A549 (cell line): Measurements from ENCODE around the gene SLC38A4. TPM values are rescaled to one million over a fixed set of nuclear protein-coding genes. Genes with fewer than 3 reads are reported as not detected.

Source experiments
- ATAC-seq, 2 experiments: fragments of 200-7000 bp in 1 of 2; fragments of >200 bp in 1 of 2; cut with Nextera tagmentation in 1 of 2; cut with Tn5 transposase in 1 of 2; 3 replicates each; pipeline versions ENCODE4 v1.8.0 to v1.9.1; 2018 to 2020; ENCODE audit warnings: mild to moderate bottlenecking in 1 of 2, moderate library complexity in 1 of 2
- CTCF ChIA-PET: fragments of 300-600 bp; sonication (Branson Sonifier 250); formaldehyde crosslinking; extraction: SDS; loops from one replicate; lab custom pipeline; 2021; ENCODE audit warnings: antibody characterized with exemption, inconsistent platforms; lab: Yijun Ruan, JAX
- POLR2A ChIA-PET: fragments of 350-600 bp; formaldehyde crosslinking; extraction: SDS; loops from one replicate; lab custom pipeline; 2021; ENCODE audit warnings: antibody characterized with exemption, inconsistent platforms; lab: Yijun Ruan, JAX
- DNase-seq, 2 experiments: peaks; one replicate each; pipeline versions ENCODE4 v3.0.0 to v3.0.0-alpha.2; 2011 to 2016; ENCODE audit warnings: low read depth in 1 of 2, low spot score in 1 of 2
- FAIRE-seq: peaks from 2 replicates; lab custom pipeline; 2011; peaks lifted over from hg19 to GRCh38; lab: Jason Lieb, UNC
- H3K27ac ChIP-seq, 2 experiments: fragments of >200 bp; sonication (Bioruptor Twin); formaldehyde crosslinking; 3 replicates each; pipeline ENCODE4 v1.5.1; 2016 to 2017
- H3K4me1 ChIP-seq: fragments of >200 bp; sonication (Bioruptor Twin); formaldehyde crosslinking; 3 replicates; pipeline ENCODE4 v1.6.1; 2016
- H3K4me2 ChIP-seq: fragments of >200 bp; sonication (Bioruptor Twin); formaldehyde crosslinking; 3 replicates; pipeline ENCODE4 v1.6.1; 2016
- H3K4me3 ChIP-seq: fragments of >200 bp; sonication (Bioruptor Twin); formaldehyde crosslinking; 3 replicates; pipeline ENCODE4 v1.5.1; 2016
- H3K9me3 ChIP-seq: fragments of >200 bp; sonication (Bioruptor Twin); formaldehyde crosslinking; 3 replicates; pipeline ENCODE4 v1.6.1; 2016
- BHLHE40 ChIP-seq: IDR thresholded peaks from 2 replicates; pipeline ENCODE4 v1.6.1; 2012; ENCODE audit warnings: low read depth, low read length, inconsistent platforms
- CBX2 ChIP-seq: fragments of 200-600 bp; sonication (generic); IDR thresholded peaks from 2 replicates; pipeline ENCODE4 v1.6.1; 2016; ENCODE audit warnings: low read depth, mild to moderate bottlenecking, borderline replicate concordance
- CHD2 ChIP-seq: fragments of 150-350 bp; IDR thresholded peaks from 2 replicates; pipeline ENCODE4 v1.6.1; 2014; ENCODE audit warnings: low read length; ENCODE audit not compliant: partially characterized antibody
- CHD4 ChIP-seq: fragments of 200-600 bp; sonication (generic); IDR thresholded peaks from 2 replicates; pipeline ENCODE4 v1.6.1; 2016; ENCODE audit warnings: antibody characterized with exemption, mild to moderate bottlenecking, borderline replicate concordance
- CTCF ChIP-seq: fragments of >200 bp; sonication (Bioruptor Twin); formaldehyde crosslinking; IDR thresholded peaks from 3 replicates; pipeline ENCODE4 v1.5.1; 2016
- EHF ChIP-seq: fragments of 250-450 bp; sonication (Bioruptor Pico); IDR thresholded peaks from 2 replicates; pipeline ENCODE4 v1.5.0; 2020; ENCODE audit warnings: mild to moderate bottlenecking
- EHMT2 ChIP-seq: fragments of 200-600 bp; sonication (generic); IDR thresholded peaks from 2 replicates; pipeline ENCODE4 v1.6.1; 2016; ENCODE audit warnings: antibody characterized with exemption, low read depth, mild to moderate bottlenecking, moderate library complexity
- ESRRA ChIP-seq: fragments of 150-350 bp; IDR thresholded peaks from 2 replicates; pipeline ENCODE4 v1.6.1; 2014; ENCODE audit warnings: mild to moderate bottlenecking, low read length, borderline replicate concordance
- FOSL2 ChIP-seq, 2 experiments: fragments of 450-650 bp in 1 of 2; fragments of >200 bp in 1 of 2; sonication (Bioruptor Twin) in 1 of 2; formaldehyde crosslinking; IDR thresholded peaks; 2 replicates each; pipeline versions ENCODE4 v1.5.0 to v1.6.1; 2016 to 2020; ENCODE audit warnings: mild to moderate bottlenecking in 1 of 2, moderate library complexity in 1 of 2
- FOXS1 ChIP-seq: fragments of 250-450 bp; sonication (Bioruptor Pico); IDR thresholded peaks from 2 replicates; pipeline ENCODE4 v1.5.0; 2020; ENCODE audit warnings: mild to moderate bottlenecking, moderate library complexity
- GATA3 ChIP-seq: IDR thresholded peaks from 2 replicates; pipeline ENCODE4 v1.6.1; 2012; ENCODE audit warnings: borderline replicate concordance
- HOXB13 ChIP-seq: fragments of 250-450 bp; sonication (Bioruptor Pico); IDR thresholded peaks from 2 replicates; pipeline ENCODE4 v1.5.0; 2020; ENCODE audit warnings: low read depth, mild to moderate bottlenecking, moderate library complexity
- JUN ChIP-seq, 2 experiments: fragments of >200 bp; sonication (Bioruptor Twin); formaldehyde crosslinking; IDR thresholded peaks; 2 replicates in 1 of 2; 3 replicates in 1 of 2; pipeline ENCODE4 v1.6.1; 2016 to 2017
- JUNB ChIP-seq: fragments of >200 bp; sonication (Bioruptor Twin); formaldehyde crosslinking; IDR thresholded peaks from 2 replicates; pipeline ENCODE4 v1.6.1; 2016
- MAFK ChIP-seq: fragments of 450-650 bp; IDR thresholded peaks from 2 replicates; pipeline ENCODE4 v1.6.1; 2014; ENCODE audit not compliant: partially characterized antibody
- MYC ChIP-seq: IDR thresholded peaks from 2 replicates; pipeline ENCODE4 v1.6.1; 2012; ENCODE audit warnings: mild to moderate bottlenecking, inconsistent platforms, low read length, improper control_type of control experiment, borderline replicate concordance
- NPAS2 ChIP-seq: fragments of 250-450 bp; sonication (Bioruptor Pico); IDR thresholded peaks from 2 replicates; pipeline ENCODE4 v1.8.0; 2022; ENCODE audit warnings: mild to moderate bottlenecking, moderate library complexity, borderline replicate concordance
- POLR2AphosphoS2 ChIP-seq: conservative IDR thresholded peaks from 2 replicates; pipeline ENCODE4 v1.6.1; 2012; ENCODE audit warnings: low read length, improper control_type of control experiment, inconsistent platforms
- RAD21 ChIP-seq, 2 experiments: fragments of >200 bp in 1 of 2; sonication (Bioruptor Twin) in 1 of 2; formaldehyde crosslinking in 1 of 2; IDR thresholded peaks in 1 of 2; conservative IDR thresholded peaks in 1 of 2; 2 replicates in 1 of 2; 3 replicates in 1 of 2; pipeline ENCODE4 v1.6.1; 2012 to 2018; ENCODE audit warnings: inconsistent platforms in 1 of 2
- RCOR1 ChIP-seq: fragments of 150-350 bp; IDR thresholded peaks from 2 replicates; pipeline ENCODE4 v1.6.1; 2014; ENCODE audit warnings: antibody characterized with exemption, low read length, low read depth
- RFX5 ChIP-seq: fragments of 450-650 bp; IDR thresholded peaks from 2 replicates; pipeline ENCODE4 v1.7.1; 2014; ENCODE audit warnings: antibody characterized with exemption, mild to moderate bottlenecking, moderate library complexity
- SREBF2 ChIP-seq: fragments of 450-650 bp; IDR thresholded peaks from 2 replicates; pipeline ENCODE4 v1.6.1; 2014; ENCODE audit warnings: mild to moderate bottlenecking, moderate library complexity
- TFCP2L1 ChIP-seq: fragments of 250-450 bp; sonication (Bioruptor Pico); IDR thresholded peaks from 2 replicates; pipeline ENCODE4 v1.5.0; 2021; ENCODE audit warnings: mild to moderate bottlenecking
- TP53 ChIP-seq: fragments of 250-450 bp; sonication (Bioruptor Pico); IDR thresholded peaks from 2 replicates; pipeline ENCODE4 v1.5.0; 2021; ENCODE audit warnings: mild to moderate bottlenecking, moderate library complexity
- ZNF302 ChIP-seq: fragments of 250-450 bp; sonication (Bioruptor Pico); IDR thresholded peaks from 2 replicates; pipeline ENCODE4 v1.9.0; 2021; ENCODE audit warnings: inconsistent platforms, mild to moderate bottlenecking, moderate library complexity
- WGBS: methylation state at CpG from one replicate; pipeline ENCODE4 v1.1.6; 2017; ENCODE audit errors: missing lambda C conversion rate; 5-methylcytosine and 5-hydroxymethylcytosine counted together
- polyA plus RNA-seq, 4 experiments: library from polyadenylated mRNA; depleted of rRNA in 3 of 4; stranded (reverse); fragments of >200 nt; fragmentation: RNase III in 1 of 4; extraction: RNeasy Plus Mini Kit Qiagen cat#74134 plus additional on column Dnase treatment in 1 of 4; gene quantifications; 2 replicates in 3 of 4; 3 replicates in 1 of 4; pipeline ENCODE4 v1.2.3, GENCODE V29; 2011 to 2017

SLC38A4 gene
- polyA plus RNA-seq, 2 of the 4 experiments (the other 2 are of a cell fraction): 0.09 to 0.30 TPM

DNA sequence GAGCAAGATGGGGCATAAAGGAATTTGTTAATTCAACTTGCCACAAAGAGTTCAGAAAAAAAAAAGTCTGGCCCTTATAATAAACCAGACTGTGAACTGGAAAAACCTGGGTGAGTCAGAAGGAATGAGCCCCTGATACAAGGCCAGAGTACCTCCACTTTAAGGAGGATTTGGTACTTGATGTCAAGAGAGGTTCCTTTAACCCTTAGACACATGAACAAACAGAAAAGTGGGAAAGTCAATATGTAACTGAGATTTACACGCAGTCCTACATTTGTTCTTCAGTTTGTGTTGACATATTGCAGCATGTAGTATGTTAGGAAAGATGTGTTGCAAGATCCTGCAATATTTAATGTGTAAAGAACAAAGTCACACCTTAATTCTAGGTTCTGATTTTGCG, 14.2 kb upstream of the SLC38A4 start:
- POLR2A ChIA-PET: no interaction called here
- DNase-seq: no peak
- no peak overlapping the region for H3K27ac ChIP-seq
- FAIRE-seq: no peak
- CTCF ChIA-PET: no interaction called here
- H3K4me3 ChIP-seq: no peak overlapping the region
- TF ChIP-seq JUN (IDR thresholded peaks at IDR 0.05) (no peak), BHLHE40 (no peak), FOXS1 (no peak), RCOR1 (no peak), ESRRA (no peak), TFCP2L1 (no peak), EHF (no peak)
- no peak overlapping the region for H3K4me2 ChIP-seq
- H3K9me3 ChIP-seq: no peaks in the 10 kb centered on the region
- H3K4me1 ChIP-seq: no peaks in the 10 kb centered on the region
- WGBS: 2% methylated on average over 2 of the region's 2 CpGs
- no peak for ATAC-seq

DNA sequence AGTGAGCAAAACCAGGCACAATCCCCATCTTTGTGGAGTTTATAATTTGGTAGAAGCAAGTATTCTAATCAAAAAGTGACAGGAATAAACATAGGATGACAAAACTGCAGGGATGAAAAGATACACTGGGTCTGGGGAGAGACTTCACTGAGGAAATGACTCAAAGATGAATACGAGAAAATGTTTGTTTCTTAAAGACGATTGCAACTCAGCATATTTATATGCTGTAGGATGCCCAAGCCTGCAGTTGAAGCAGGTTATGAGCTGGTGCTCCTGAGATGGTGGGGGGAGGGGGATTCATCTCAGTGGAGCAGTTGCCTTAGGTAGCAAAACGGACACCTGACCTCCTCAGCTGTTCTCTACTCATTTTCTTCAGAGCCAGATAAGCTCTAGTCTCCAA, 13.4 kb upstream of the SLC38A4 start:
- DNase-seq (no peak), FAIRE-seq (no peak), ATAC-seq (no peak)
- Histone ChIP-seq H3K4me3 (no peak overlapping the region), H3K4me1 (no peaks in the 10 kb centered on the region), H3K27ac (no peak overlapping the region), H3K4me2 (no peak overlapping the region), H3K9me3 (no peaks in the 10 kb centered on the region)
- ChIA-PET CTCF (interaction anchor here (0.5 kb wide), 1 partner anchor 21 kb away, joined by 3 read pairs; no protein-coding TSS in a partner anchor), POLR2A (no interaction called here)
- TF ChIP-seq MAFK (peak; percentile 16), GATA3 (no peak), RCOR1 (no peak)
- 13% methylated on average over 3 of the region's 3 CpGs for WGBS

GRCh38 chr12:46835785-46836184, 10.0 kb upstream of the SLC38A4 start:
- Histone ChIP-seq H3K4me3 (no peak overlapping the region), H3K4me1 (no peaks in the 10 kb centered on the region), H3K27ac (no peak overlapping the region), H3K9me3 (no peaks in the 10 kb centered on the region), H3K4me2 (no peak overlapping the region)
- POLR2A ChIA-PET: no interaction called here
- no peak for DNase-seq
- no peak for FAIRE-seq
- no peak for ATAC-seq
- WGBS: 4% methylated on average over 1 of the region's 1 CpG
- no peak for TF ChIP-seq RCOR1
- CTCF ChIA-PET: no interaction called here

GRCh38 chr12:46832130-46832704, 6.4 kb upstream of the SLC38A4 start:
- no peak for ATAC-seq
- DNase-seq: no peak
- POLR2A ChIA-PET: no interaction called here
- TF ChIP-seq FOSL2 (IDR thresholded peaks at IDR 0.05) (no peak), FOSL2 (CRISPR knock-in tag; IDR thresholded peaks at IDR 0.05) (no peak), POLR2AphosphoS2 (no peak), JUNB (no peak), HOXB13 (CRISPR knock-in tag) (no peak), SREBF2 (no peak), NPAS2 (no peak), FOXS1 (no peak), CHD4 (no peak), CTCF (no peak), BHLHE40 (no peak), TP53 (CRISPR knock-in tag) (no peak), RFX5 (no peak), RAD21 (conservative IDR thresholded peaks at IDR 0.05 in 1 of 2, IDR thresholded peaks at IDR 0.05 in 1 of 2) (no peak), CHD2 (no peak), EHMT2 (no peak), ZNF302 (no peak), CBX2 (no peak), TFCP2L1 (no peak), MYC (no peak)
- TF ChIP-seq, all 56 proteins: peak for 0
- no peak overlapping the region; the same call in 2 of the 3 replicates for H3K4me3 ChIP-seq
- FAIRE-seq: no peak
- no peak overlapping the region for H3K27ac ChIP-seq
- 72% methylated on average over 16 of the region's 16 CpGs for WGBS
- no peak overlapping the region; the same call in 1 of the 3 replicates for H3K4me2 ChIP-seq
- H3K9me3 ChIP-seq: no peaks in the 10 kb centered on the region
- CTCF ChIA-PET: no interaction called here
- H3K4me1 ChIP-seq: no peaks in the 10 kb centered on the region
